ENCODE results near the gene NCKAP5. TPM values are rescaled to one million over a fixed set of nuclear protein-coding genes. Genes with fewer than 3 reads are reported as not detected.

The NCKAP5 gene
- total and polyA plus RNA-seq, 9 of the 15 experiments (the other 6 are each of a cell fraction or from before 2014, with no cell fraction given) = not detected

GRCh38 chr2:132676999-132677398, 891.3 kb downstream of the NCKAP5 start:
- DNase-seq (ENCODE audit: extremely low read depth in 1 of 4, low spot score in 3 of 4) (no peak), FAIRE-seq (no peak), ATAC-seq (no peak)
- TF ChIP-seq, protein P1, sequence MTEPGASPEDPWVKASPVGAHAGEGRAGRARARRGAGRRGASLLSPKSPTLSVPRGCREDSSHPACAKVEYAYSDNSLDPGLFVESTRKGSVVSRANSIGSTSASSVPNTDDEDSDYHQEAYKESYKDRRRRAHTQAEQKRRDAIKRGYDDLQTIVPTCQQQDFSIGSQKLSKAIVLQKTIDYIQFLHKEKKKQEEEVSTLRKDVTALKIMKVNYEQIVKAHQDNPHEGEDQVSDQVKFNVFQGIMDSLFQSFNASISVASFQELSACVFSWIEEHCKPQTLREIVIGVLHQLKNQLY (CRISPR knock-in tag; conservative IDR thresholded peaks at IDR 0.05) = no peak
- TF ChIP-seq POLR2AphosphoS2 (IDR thresholded peaks at IDR 0.05; ENCODE audit: low read length) = no peak
- TF ChIP-seq, protein P2, sequence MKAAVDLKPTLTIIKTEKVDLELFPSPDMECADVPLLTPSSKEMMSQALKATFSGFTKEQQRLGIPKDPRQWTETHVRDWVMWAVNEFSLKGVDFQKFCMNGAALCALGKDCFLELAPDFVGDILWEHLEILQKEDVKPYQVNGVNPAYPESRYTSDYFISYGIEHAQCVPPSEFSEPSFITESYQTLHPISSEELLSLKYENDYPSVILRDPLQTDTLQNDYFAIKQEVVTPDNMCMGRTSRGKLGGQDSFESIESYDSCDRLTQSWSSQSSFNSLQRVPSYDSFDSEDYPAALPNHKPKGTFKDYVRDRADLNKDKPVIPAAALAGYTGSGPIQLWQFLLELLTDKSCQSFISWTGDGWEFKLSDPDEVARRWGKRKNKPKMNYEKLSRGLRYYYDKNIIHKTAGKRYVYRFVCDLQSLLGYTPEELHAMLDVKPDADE (conservative IDR thresholded peaks at IDR 0.05; ENCODE audit: control insufficient read depth, low read depth, low read length) = no peak
- TF ChIP-seq BHLHE40 (IDR thresholded peaks at IDR 0.05; ENCODE audit: low read length) = no peak
- no peak for TF ChIP-seq NFATC3 (IDR thresholded peaks at IDR 0.05)
- peak in 1 of 3 experiments; percentile 19; a peak in 1 of 6 replicates for TF ChIP-seq CTCF (IDR thresholded peaks at IDR 0.05 in 2 of 3, conservative IDR thresholded peaks at IDR 0.05 in 1 of 3; ENCODE audit: insufficient read depth in 2 of 3, low read depth in 1 of 3, low read length in 3 of 3)
- H3K79me2 ChIP-seq (ENCODE audit: control insufficient read depth, insufficient read depth, low read length) = no peaks in the 10 kb centered on the region
- CTCF ChIA-PET (ENCODE audit: low intra/inter-chr PET ratio) = no interaction called here
- no peak overlapping the region for H3K27ac ChIP-seq (ENCODE audit: extremely low read depth, low read depth, low read length)
- no TSS peak for BruUV-seq (replicated peaks)
- no peaks in the 10 kb centered on the region for H3K4me1 ChIP-seq (replicated peaks in 1 of 2; ENCODE audit: control insufficient read depth in 2 of 2, insufficient read depth in 2 of 2, low read length in 2 of 2)
- no peaks in the 10 kb centered on the region for H3K9me3 ChIP-seq (replicated peaks; ENCODE audit: control insufficient read depth, insufficient read depth, low read depth, low read length)
- no peak overlapping the region for H3K4me3 ChIP-seq
- H2AFZ ChIP-seq (ENCODE audit: low read depth, low read length) = no peak overlapping the region
- H3K27me3 ChIP-seq (ENCODE audit: control insufficient read depth in 2 of 2, insufficient read depth in 2 of 2, low read length in 2 of 2) = no peaks in the 10 kb centered on the region
- H3K9me1 ChIP-seq (ENCODE audit: control insufficient read depth, insufficient read depth, low read length) = no peaks in the 10 kb centered on the region
- intact Hi-C loops (cut with micrococcal nuclease) (no loop called here), in situ Hi-C loops (cut with MboI) (no loop called here)
- 0% methylated on average over 2 of the region's 2 CpGs for WGBS (ENCODE audit: insufficient coverage, low coverage, missing lambda C conversion rate)
- H3K4me2 ChIP-seq (ENCODE audit: insufficient read depth, low read length) = no peak overlapping the region
- H3K36me3 ChIP-seq (ENCODE audit: control insufficient read depth, insufficient read depth, low read length) = no peaks in the 10 kb centered on the region
- POLR2A ChIA-PET = no interaction called here
- H4K20me1 ChIP-seq (replicated peaks; ENCODE audit: control insufficient read depth, insufficient read depth, low read length) = no peaks in the 10 kb centered on the region
- H3K9ac ChIP-seq (ENCODE audit: insufficient read depth in 1 of 2, low read depth in 2 of 2, low read length in 2 of 2) = no peak overlapping the region

Measured in K562 (cell line).